ENCODE results near the gene NRP2.

GRCh38 chr2:205833864-205834263, 151.6 kb downstream of the NRP2 start:
- TF ChIP-seq CTCF (IDR thresholded peaks at IDR 0.05; ENCODE audit: borderline replicate concordance, extremely low read depth, low read length, poor library complexity, severe bottlenecking): no peak
- TF ChIP-seq EZH2 (IDR thresholded peaks at IDR 0.05; ENCODE audit: borderline replicate concordance, low read depth, low read length, severe bottlenecking): no peak
